ENCODE results near the gene TIAL1.
"Not testable (repeated sequence)": the region's sequence is repeated elsewhere in the genome, so short reads cannot be mapped to it uniquely, and the experiment has no call there.

TIAL1 gene

GRCh38 chr10:119596537-119597404, at the start of gene TIAL1:
TIAL1 (minus strand) TSS chr10:119596964; CDS start chr10:119596465, 499 bp downstream.
- DNase-seq (ENCODE audit: low spot score) = peak; percentile 98

GRCh38 chr10:119644994-119645393, 48.2 kb upstream of the TIAL1 start:
- no peak for DNase-seq (ENCODE audit: low spot score)

GRCh38 chr10:119644205-119644814, 47.5 kb upstream of the TIAL1 start:
- no peak for DNase-seq (ENCODE audit: low spot score)

- DNase-seq (ENCODE audit: low spot score) = no peak
These were observed 46.8 kb upstream of the TIAL1 start for GRCh38 chr10:119643306-119644204.

GRCh38 chr10:119642556-119643111, 45.9 kb upstream of the TIAL1 start:
- DNase-seq (ENCODE audit: low spot score) = no peak

GRCh38 chr10:119640875-119641526, 44.2 kb upstream of the TIAL1 start:
- DNase-seq (ENCODE audit: low spot score) = no peak

- DNase-seq (ENCODE audit: low spot score) = no peak
These were observed 43.6 kb upstream of the TIAL1 start for GRCh38 chr10:119640384-119640783.

GRCh38 chr10:119638982-119639381, 42.2 kb upstream of the TIAL1 start:
- no peak for DNase-seq (ENCODE audit: low spot score)

- DNase-seq (ENCODE audit: low spot score) = no peak
These were observed 40.9 kb upstream of the TIAL1 start for GRCh38 chr10:119637631-119638030.

GRCh38 chr10:119634219-119634544, 37.4 kb upstream of the TIAL1 start:
- DNase-seq (ENCODE audit: low spot score) = no peak

GRCh38 chr10:119633538-119634218, 36.9 kb upstream of the TIAL1 start:
- no peak for DNase-seq (ENCODE audit: low spot score)

GRCh38 chr10:119630300-119630699, 33.5 kb upstream of the TIAL1 start:
- DNase-seq (ENCODE audit: low spot score) = no peak

GRCh38 chr10:119625570-119626280, 29.0 kb upstream of the TIAL1 start:
- DNase-seq (ENCODE audit: low spot score) = no peak

- DNase-seq (ENCODE audit: low spot score) = no peak
These were observed 24.3 kb upstream of the TIAL1 start for GRCh38 chr10:119621078-119621384.

- DNase-seq (ENCODE audit: low spot score) = no peak
These were observed 23.7 kb upstream of the TIAL1 start for GRCh38 chr10:119620241-119621077.

- DNase-seq (ENCODE audit: low spot score) = not testable (repeated sequence)
These were observed 23.0 kb upstream of the TIAL1 start for GRCh38 chr10:119619811-119620210.

GRCh38 chr10:119619215-119619614, 22.5 kb upstream of the TIAL1 start:
- DNase-seq (ENCODE audit: low spot score) = no peak

- DNase-seq (ENCODE audit: low spot score) = no peak
These were observed 20.3 kb upstream of the TIAL1 start for GRCh38 chr10:119616882-119617570.

GRCh38 chr10:119614686-119615085, 17.9 kb upstream of the TIAL1 start:
- DNase-seq (ENCODE audit: low spot score) = no peak

Data from left forelimb (tissue), 1 donor.